T-helper 1 cell (primary cell): ENCODE measurements around the gene ELOB.

Experiments
- DNase-seq, 5 donors: peaks; one replicate each; pipeline ENCODE4 v3.0.0-alpha.2; 2012 to 2020
- total RNA-seq, 4 donors: gene quantifications; one replicate each; lab custom pipeline; 2026; lab: John Stamatoyannopoulos, UW

Gene ELOB
- 31.0 to 51.5 (median 39.1) reads per million in 4 donors for total RNA-seq

DNA sequence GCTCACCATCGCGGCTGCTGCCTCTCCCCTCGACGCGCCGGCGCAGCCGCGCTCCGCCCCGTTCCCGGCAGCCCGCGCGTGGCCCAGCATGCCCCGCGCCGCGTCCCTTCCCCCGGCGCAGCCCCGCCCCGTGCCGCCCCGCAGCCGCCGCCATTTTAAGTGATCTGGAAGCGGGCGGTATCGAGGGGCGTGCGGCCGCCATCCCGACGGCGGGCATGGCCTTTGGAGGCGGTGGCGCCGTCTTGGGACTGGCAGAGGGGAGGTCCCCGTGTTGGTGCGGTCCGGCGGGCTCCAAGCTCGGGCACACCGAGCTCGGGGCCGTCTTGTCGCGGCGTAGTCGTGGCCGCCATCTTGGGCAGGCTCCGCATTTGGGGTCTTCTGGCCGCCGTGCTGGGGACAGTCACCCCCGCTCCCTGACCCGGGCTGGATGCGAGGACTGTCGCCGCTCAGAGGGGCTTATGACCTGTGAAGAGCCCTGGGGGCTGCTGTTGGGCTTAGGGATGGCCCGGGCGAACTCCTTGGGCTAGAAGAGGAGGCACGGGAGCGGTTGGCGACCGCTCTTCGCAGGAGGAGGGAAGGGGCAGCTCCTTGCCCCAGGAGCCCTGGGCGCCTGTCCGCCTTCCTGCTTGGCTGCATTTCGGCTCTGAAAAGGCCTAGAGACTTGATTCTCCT, at the start of gene ELOB:
TSS of gene ELOB (minus strand) at position 50 of the 672 bp plus-strand sequence. CDS start at position 9, 41 bp downstream.
- peak; percentile 75 to 90 (median 83) for DNase-seq

DNA sequence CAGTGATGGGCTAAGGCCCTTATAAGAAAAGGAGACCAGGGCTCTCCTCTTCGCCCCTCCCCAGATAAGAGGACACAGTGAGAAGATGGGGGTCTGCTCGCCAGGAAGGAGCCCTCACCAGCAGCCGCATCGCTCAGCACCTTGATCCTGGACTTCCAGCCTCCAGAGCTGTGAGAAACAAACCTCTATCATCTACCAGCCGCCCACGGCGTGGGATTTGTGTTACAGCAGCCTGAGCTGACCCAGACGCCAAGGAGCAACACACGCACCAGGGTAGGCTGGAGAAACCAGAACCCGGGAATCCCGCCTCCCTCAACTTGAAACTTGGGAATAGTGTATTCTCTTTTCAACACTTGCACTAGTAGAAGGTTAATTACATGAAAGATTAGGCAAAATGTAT, 48.8 kb upstream of the ELOB start:
- DNase-seq, result no peak

DNA sequence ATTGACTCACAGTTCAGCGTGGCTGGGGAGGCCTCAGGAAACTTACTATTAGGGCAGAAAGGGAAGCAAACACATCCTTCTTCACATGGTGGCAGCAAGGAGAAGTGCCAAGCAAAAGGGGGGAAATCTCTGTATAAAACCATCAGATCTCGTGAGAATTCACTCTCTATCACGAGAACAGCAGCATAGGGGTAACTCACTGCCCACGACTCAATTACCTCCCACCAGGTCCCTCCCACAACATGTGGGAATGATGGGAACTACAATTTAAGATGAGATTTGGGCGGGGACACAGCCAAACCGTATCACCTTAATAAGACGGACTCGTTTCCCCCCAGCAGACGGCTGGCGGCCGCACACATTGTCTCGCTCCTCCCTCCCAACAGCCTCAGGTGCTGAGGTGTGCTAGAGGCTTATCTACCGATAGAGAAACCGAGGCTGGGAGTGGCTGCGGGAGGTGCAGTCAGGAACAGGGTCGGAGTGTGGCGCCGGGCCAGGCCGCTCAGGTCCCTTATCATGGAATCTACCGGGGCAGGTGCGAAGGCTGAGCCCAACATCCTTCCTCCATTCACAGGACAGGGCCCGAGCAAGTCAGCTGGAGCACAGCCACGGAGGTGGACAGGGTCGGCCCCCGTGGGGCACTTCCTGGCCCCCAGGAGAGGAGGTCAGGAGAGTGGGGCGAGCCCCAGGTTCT, 48.1 kb upstream of the ELOB start:
- no peak for DNase-seq

DNA sequence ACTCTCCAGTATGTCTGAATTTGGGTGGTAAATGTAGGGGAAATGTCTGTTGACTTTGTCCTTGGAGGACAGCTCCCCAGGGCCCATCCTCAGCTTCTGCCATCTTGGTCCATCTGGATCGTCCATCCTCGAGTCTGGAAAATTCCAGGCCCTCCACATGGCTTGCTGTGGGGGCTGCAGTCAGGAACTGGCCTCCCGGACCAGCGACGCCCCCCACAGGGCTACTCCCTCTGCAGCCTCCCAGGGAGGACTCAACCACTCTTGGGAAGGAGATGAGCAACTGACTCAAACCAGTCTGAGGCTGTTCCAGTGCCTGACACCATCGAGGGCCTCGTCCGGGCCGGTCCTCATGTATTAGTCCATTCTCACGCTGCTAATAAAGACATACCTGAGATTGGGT, 47.5 kb upstream of the ELOB start:
- DNase-seq, result no peak

DNA sequence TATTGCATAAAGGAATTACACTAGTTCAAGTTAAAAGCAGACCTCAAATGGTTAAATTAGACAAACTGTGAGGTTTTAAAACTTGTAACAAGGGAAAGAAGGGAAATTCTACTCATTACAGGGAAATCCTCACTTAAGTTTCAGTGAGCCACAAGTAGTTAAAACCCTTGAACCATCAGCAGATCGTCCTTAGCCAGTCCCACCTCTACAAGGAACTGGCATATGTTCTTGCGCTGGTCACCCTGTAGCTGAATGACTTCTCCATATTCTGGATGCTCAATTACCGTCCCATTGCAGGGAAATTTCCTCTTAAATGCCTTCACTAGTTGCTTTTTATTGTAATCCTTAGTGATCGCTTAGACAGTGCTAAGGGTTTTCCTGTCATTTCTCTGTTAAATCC, 45.4 kb upstream of the ELOB start:
- no peak for DNase-seq

DNA sequence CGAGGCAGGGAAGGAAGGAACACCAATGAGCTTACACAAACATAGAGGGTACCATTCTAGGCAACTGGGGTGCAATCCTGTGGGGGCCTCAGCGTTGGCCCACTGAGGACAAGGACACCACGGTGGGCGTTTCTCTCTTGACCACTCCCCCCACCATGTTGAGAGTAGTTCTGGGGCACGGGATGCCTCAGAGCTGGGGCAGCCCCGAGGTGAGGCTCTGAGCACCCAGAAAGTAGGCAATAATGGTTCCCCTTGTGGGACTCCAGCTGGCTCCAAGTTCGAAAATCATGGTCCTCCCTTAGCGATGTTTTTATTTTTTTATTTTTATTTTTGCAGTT, 45.0 kb upstream of the ELOB start:
- no peak for DNase-seq

DNA sequence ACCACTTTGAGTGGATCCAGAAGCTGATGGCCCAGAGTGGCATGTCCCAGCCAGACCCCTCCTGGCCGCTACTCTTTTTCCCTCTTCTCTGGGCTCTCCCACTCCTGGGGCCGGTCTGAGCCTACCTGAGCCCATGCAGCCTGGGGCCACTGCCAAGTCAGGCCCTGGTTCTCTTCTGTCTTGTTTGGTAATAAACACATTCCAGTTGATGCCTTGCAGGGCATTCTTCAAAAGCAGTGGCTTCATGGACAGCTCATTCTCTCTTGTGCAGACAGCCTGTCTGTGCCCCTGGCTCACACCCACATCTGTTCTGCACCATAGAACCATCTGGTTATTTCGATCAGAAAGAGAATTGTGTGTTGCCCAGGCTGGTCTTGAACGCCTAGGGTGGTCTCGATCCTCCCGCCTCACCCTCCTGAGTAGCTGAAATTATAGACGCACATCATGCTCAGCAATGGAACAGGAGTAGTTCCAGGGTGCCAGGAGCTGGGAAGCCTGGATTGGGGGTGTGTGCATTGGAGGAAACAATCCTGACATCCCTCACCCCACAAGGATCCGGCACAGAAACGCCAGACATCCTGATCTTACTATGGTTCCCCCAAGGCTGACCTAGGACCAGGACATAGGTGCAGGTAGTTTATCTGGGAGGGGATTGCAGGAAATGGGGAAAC, 44.5 kb upstream of the ELOB start:
- DNase-seq, result no peak

DNA sequence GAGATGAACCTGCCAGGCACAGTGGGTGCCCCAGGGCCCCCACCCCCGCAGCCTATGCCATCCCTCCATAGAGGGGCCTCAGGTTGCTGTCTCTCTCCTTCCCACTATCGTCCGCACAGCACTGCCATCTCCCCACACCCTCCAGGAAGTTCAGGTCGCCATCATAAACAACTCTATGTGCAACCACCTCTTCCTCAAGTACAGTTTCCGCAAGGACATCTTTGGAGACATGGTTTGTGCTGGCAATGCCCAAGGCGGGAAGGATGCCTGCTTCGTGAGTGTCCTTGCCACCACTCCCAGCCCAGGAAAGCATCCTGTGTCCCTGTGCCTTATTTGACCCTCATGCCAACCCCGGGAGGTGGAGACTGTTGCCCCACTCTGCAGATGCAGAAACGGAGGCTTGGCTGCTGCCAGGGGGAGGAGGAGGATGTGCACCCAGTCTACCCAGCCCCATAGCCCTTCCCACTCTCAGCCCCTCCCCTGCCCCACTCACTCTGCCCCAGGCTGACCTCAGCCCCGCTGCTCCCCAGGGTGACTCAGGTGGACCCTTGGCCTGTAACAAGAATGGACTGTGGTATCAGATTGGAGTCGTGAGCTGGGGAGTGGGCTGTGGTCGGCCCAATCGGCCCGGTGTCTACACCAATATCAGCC, 43.9 kb upstream of the ELOB start:
- no peak for DNase-seq

DNA sequence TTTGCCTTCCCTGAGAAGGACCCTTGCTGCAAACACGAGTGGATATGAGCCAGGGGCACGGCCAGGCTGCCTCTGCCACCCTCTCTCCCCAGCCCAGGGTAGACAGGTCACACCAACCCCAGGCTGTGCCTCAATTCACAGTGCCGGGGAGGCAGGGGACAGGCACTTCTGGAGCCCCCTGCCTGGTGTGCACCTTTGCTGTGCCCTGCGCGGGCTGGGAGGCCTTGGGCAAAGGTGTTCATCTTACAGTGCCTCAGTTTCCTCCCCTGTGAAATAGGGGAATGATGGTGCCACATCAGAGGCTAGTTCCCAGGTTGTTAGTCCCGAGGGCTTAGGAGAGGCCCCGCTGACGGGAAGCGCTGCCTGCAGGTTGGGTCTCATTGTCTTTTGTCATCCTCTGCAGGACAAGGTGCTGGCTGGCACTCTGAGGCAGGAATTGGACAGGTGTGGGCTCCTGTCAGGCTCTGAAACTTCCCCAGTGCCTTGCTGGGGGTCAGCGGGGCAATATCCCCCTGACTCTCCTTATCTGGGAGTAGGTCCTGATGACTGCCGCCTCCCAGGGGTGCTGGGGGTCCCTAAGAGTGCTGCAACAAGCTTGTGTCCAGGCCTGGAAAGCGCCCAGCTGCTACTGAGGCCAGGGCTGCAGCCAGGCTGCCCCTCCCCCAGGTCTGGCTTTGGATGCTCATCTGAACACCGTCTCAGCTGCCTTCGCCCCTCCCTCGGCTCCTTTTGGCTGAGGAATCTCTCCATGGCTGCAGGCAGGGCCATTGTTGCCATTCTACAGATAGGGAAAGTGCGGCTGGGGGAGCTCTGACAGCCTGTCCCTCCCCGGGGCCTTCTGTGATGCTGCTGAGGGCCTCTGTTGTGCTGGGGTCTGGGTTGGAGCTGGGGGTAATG, 43.1 kb upstream of the ELOB start:
- DNase-seq, result no peak

DNA sequence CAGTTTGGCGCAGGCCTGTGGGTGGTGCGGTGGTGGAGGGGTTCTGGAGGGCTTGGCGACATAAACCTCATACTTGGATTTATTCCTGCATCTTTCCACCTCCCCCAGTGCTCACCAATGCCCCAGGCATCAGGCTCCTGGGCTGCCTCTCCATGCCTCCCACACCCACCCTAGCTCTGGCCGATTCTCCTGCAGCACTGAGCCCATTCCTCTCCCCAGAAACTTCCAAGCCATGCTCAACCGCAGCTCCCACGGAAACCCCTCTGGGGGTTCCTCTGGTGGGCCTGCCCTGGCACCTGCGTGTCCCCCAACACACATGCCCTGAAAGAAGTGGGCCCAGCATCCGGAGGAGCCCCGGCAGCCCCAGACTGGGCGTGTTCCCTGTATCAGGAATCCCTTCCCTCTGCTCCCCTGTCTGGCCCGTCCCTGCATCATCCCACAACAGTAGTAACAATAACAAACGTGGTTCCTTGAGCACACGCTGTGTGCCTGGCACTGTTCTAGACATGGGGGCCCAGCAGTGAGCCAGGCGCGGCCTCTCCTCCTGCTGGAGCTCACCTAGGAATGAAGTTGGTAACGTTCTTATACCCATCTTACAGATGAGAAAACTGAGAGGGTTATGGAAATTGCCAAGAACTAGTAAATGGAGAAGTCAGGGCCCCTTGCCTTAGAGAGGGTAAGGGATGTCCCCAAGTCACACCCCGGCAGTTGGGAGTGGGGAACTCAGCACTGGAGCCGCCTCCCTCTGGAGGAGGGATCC, 42.3 kb upstream of the ELOB start:
- DNase-seq, result no peak

DNA sequence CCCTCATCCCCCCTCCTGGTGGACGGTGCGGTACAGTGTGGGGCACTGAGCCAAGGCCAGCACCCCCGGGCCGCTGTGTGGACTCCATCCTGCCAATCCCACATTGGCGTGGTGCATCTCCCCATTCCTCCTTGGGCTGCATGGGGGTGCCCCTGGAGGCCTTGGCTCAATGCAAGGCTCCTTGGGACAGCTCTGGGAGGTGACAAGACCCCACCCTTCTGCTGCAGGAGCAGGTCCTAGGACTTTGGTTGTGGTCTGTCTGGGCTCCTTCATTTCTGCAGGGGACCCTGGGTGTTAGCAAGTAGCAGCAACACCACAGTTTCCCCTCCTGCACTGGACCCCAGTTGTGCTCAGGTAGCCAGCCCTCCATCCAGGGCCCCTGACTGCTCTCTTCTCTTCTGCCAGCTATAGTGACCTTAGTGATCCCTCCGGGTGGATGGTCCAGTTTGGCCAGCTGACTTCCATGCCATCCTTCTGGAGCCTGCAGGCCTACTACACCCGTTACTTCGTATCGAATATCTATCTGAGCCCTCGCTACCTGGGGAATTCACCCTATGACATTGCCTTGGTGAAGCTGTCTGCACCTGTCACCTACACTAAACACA, 41.3 kb upstream of the ELOB start:
- DNase-seq, result no peak

DNA sequence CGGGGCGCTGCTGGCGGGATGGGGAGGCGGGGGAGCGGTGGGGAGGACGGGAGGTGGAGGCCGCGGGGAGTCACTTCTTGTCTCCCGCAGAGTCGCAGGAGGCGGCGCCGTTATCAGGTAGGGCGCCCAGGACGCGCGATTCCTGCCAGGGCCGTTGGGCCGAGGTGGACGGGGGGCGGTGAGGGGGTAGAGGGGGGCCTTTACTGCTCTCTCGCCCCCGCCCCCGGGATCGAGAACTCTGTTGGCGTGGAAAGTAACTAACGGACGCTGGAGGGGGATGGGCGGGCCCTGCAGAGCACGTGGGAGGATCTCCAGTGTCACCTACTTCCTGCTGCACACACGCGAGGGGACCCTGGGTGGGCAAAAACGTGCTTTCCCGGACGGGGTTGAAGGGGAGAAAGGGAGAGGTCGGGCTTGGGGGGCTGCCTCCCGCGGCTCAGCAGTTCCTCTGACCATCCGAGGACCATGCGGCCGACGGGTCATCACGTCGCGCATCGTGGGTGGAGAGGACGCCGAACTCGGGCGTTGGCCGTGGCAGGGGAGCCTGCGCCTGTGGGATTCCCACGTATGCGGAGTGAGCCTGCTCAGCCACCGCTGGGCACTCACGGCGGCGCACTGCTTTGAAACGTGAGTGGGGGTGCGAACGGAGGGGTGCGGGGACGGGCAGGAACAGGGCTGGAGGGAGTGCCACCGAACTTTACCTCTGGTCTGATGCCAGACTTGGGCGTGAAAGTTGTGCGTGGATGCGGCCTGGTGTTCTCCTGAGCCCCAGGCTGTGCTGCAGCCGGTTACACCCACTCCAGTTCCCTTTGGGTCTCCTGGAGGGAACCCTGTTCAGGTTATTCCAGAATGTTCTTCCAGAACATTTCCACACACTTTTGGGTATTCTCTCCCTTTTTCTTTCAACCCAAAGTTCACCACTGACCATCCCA, 40.5 kb upstream of the ELOB start:
- DNase-seq, result no peak

DNA sequence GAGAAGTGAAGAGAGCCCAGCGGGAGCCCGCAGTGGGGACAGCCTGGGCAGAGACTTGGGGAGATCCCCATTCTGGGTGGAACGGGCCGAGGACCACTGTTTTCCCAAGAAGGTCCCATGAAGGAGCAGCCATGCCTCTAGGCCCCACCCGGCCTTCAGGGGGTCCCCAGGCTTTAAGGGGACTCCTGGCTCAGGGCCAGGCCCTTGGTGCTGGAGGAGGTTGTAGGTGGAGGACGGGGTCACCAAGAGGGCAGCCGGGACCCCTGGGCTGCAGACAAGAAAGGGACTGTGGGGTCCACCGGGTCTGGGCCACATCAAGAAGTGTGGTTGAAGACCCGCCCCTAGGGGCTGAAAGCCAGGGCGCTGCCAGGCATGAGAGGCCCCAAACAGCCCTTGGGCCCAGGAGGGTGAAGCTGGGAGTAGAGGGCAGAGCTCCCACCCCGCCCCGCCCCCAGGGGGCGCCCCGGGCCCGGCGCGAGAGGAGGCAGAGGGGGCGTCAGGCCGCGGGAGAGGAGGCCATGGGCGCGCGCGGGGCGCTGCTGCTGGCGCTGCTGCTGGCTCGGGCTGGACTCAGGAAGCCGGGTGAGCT, 39.8 kb upstream of the ELOB start, which contains the start of gene PRSS21:
TSS of gene PRSS21 (plus strand) at position 487 of the 589 bp plus-strand sequence. CDS start at position 519, 32 bp downstream.
- peak in 3 of 5 donors; percentile 15 to 17 (median 17) for DNase-seq

DNA sequence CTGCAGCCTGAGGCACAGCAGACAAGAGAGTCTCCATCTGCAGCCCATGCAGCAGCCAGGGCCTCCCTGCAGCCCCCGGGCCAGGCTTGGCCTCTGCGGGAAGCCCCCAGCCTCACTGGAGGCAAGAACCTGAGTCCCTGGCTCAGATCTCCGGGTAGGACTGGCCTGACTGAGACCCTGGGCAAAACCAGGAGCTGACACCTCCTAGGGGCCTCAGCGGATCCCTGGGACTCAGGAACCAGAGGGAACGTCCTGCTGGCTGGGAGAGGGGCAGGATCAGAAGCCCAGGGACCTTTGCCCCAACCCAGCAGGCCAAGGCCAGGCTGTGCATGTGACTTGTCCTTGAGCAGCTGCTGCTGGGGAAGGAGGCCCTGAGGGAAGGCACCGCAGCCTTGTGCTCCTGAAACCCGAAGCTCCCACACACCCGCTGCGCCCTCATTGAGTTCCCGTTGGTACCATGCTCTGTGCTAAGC, 38.3 kb upstream of the ELOB start:
- no peak for DNase-seq

DNA sequence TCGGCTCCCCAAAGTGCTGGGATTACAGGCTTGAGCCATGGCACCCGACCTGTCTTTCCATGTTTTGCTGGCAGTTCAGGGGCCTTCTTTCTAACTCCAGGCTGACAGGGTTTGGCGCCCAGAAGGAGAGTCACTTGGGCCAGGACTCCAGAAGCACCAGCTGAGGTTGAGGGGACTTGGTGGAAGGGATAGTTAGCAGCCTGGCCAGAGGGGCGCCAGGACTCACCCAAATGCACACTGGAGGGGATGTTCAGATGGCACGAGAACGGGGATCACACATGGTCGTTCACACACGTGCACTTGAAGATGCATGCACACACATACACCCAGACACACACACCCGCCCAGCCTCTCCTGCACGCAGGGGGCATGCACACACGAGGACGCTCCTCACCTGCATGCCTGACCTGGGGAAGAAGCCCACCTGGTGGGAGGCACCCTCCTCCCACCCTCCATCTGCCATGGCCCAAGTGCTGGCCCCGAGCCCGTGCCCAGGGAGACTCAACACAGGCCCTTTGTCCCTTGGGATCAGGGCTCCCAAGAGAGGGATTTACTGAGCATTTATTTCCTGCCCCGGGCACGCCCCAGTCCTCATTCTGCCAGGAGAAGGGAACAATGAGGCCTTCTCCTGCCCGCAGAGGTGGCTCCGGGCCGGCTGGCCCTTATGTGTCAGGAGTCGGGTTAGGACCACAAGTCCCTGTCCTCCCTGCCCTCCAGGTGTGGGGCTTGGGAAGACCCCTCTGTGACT, 37.6 kb upstream of the ELOB start:
- no peak for DNase-seq

DNA sequence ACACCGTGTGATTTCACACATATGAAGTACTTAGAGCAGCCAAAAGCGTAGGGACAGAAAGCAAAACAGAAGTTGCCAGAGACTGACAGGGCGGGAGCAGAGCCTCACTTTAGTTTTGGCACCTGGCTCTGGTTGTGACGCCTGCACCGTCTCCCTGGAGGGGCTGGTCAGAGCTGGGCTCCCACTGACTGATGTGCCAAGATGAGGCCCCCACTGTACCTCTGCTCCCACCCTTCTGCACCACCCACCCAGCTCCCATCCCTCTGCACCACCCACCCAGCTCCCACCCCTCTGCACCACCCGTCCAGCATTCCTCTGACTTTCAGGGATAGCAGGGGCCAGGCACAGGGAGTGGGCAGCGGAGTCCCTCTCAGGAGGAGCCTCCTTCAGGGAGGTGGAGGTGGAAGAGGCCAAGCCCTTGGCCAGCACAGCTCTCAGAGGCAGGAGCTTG, 36.7 kb upstream of the ELOB start:
- no peak for DNase-seq

DNA sequence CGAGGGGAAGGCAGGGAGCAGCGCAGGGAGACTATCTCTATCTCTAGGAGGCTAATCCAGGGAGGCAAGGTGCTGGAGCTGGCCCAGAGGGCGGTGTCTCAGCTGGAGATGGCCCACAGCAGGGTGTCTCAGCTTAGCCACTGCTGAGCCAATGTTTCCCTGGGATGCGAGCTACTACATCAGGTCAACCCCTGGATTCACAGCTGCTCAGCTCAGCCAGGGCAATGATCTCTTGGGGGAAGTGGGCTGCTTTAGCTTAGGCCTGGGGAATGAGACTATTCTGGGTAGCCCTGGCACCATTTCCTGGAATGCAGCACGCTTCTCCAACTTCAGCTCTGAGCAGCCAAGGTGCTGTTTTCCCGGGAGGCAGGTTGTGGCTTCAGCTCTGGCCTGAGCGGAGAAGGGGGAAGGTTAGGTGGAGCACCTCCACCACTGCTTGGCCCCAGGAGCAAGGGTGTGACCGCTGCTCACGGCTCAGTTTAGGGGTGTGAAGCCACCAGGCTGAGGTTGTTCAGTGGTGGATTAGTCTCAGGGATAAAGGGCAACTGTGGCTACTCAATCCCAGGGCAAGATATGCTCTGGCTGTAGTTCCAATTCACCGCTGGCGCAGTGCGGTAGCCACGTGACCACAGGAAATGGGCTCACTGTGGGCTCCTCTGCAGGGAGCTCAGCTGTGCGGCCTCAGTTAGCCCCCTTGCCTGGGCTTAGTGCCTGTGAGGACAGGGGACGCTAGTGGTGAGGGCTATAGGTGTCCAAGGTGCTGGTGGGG, 34.8 kb upstream of the ELOB start:
- no peak for DNase-seq

DNA sequence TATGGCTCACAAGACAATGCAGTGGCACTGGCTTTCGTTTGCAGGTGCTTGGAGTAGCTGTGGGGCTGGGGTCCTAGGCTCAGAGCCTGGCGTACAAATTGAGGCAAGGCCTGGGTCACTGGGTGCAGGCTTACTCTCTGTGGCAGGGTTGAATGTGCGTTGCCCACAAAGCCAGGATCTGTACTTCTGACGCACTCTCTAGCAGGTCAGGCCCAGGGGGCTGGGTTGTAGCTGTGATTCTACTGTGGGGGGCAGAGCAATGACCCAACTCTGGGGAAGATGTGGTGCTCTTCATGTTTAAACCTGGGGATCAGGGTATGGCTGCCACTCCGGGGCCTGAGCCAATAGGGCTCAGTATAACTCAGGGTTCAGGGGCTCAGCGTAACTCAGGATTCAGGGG, 33.6 kb upstream of the ELOB start:
- no peak for DNase-seq
